ENCODE measurements around the gene CDC7. TPM values are rescaled to one million over a fixed set of nuclear protein-coding genes. Genes with fewer than 3 reads are reported as not detected.
A peak's percentile ranks its signal among the peaks of the same experiment; 100 is the strongest.

Gene CDC7
- total RNA-seq, 2 experiments from 2014 or later = 31.1 to 32.0 TPM

GRCh38 chr1:91559046-91559750, 58.5 kb downstream of the CDC7 start:
- POLR2A ChIA-PET = no interaction called here

DNA sequence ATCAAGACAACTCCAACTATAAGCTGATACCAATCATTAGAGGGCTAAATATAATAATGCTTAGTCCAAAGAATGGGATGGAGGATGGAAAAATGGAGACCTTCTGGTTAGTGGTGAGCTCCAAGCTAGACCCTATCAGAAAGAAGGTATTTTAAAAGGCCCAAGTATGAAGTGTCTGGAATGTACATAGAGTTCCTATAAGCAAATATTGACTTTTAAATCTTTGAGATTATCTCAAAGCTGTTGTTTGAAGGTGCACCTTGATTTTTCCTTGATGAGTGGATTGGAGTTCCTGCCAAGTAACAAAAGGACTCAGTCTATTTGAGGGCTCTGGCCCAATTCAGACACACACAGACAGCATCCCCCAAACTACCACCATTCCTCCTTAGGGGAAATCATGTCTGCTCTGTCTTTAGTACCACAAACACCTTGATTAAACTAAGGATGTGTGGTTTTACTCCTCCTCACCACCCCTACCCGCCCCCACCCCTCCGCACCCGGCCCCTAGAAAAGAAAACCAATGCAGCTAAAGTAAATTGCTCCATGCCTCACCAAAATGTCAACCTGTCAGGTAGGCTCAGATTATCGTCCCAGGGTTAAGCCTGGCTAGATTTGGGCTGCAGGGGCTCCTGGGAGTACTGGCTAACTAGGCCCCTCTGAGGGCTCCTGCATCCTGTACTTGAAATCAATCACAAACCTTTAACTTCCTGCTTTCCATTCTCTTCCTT, 59.4 kb downstream of the CDC7 start:
- intact Hi-C loops (cut with DNase I, micrococcal nuclease) = loop anchor here (5.0 to 10.0 kb wide), 4 partner anchors 38 to 925 kb away; partner anchors contain the start of genes GFI1 (in 1 of the 2) and ZNF644 (in 1 of the 2)
- Mint-ChIP-seq H3K4me3 (no peak overlapping the region), H3K9me3 (ENCODE audit: low read depth) (peaks cover 7% of the 10 kb centered on the region), H3K4me1 (peaks cover 66% of the 10 kb centered on the region), H3K27me3 (no peaks in the 10 kb centered on the region), H3K27ac (peak overlapping the region; percentile 77), H3K36me3 (ENCODE audit: low read depth) (peaks cover 1% of the 10 kb centered on the region)
- ChIA-PET POLR2A (interaction anchor here (0.6 kb wide), 1 partner anchor 9 kb away, joined by 3 read pairs; no protein-coding TSS in a partner anchor), CTCF (interaction anchor here (0.5 to 1.1 kb wide), 4 partner anchors 11 to 1582 kb away, joined by 3 to 6 read pairs (median 4); no protein-coding TSS in a partner anchor)
- DNase-seq (no peak), ATAC-seq (no peak)

More at GRCh38 chr1:91559046-91559750, 58.5 kb downstream of the CDC7 start:
- no peak for DNase-seq
- peaks cover 1% of the 10 kb centered on the region for H3K36me3 Mint-ChIP-seq (ENCODE audit: low read depth)
- peaks cover 70% of the 10 kb centered on the region for H3K4me1 Mint-ChIP-seq
- intact Hi-C loops (cut with DNase I, micrococcal nuclease) = loop anchor here (5.0 to 10.0 kb wide), 4 partner anchors 37 to 926 kb away; partner anchors contain the start of genes GFI1 (in 1 of the 2) and ZNF644 (in 1 of the 2)
- ATAC-seq = no peak
- CTCF ChIA-PET = interaction anchor here (0.5 to 1.1 kb wide), 3 partner anchors 10 to 1581 kb away, joined by 3 to 4 read pairs (median 3); no protein-coding TSS in a partner anchor
- H3K27ac Mint-ChIP-seq = no peak overlapping the region
- H3K27me3 Mint-ChIP-seq = no peaks in the 10 kb centered on the region
- H3K9me3 Mint-ChIP-seq (ENCODE audit: low read depth) = peaks cover 3% of the 10 kb centered on the region
- H3K4me3 Mint-ChIP-seq = no peak overlapping the region

GRCh38 chr1:91564888-91565701, 64.4 kb downstream of the CDC7 start:
- POLR2A ChIA-PET = no interaction called here
- no peaks in the 10 kb centered on the region for H3K27me3 Mint-ChIP-seq
- DNase-seq (no peak), ATAC-seq (no peak)
- peaks cover 1% of the 10 kb centered on the region for H3K36me3 Mint-ChIP-seq (ENCODE audit: low read depth)
- CTCF ChIA-PET = interaction anchor here (0.6 kb wide), 1 partner anchor 168 kb away, joined by 3 read pairs; no protein-coding TSS in a partner anchor
- no peak overlapping the region for H3K4me3 Mint-ChIP-seq
- peaks cover 34% of the 10 kb centered on the region for H3K4me1 Mint-ChIP-seq
- peaks cover 7% of the 10 kb centered on the region for H3K9me3 Mint-ChIP-seq (ENCODE audit: low read depth)
- intact Hi-C loops (cut with DNase I, micrococcal nuclease) = no loop called here
- H3K27ac Mint-ChIP-seq = no peak overlapping the region

DNA sequence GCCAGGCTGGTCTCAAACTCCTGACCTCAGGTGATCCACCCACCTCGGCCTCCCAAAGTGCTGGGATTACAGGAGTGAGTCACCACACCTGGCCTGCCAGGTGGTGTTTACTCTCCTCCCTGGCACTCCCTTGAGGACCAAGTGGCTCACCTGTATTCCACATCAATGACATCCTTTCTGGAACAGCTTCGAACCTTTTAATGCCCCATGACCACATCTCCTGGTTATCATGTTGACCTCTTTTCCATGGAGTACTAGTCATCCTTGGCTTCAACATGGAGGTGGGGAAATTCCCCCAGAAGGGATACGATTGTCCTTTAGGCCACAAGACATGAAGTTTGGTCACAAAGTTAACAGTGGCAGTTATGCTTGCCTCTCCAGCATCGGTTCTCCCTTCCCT, 66.9 kb downstream of the CDC7 start:
- H3K27me3 Mint-ChIP-seq = peaks cover 2% of the 10 kb centered on the region
- no peak for ATAC-seq
- intact Hi-C loops (cut with DNase I, micrococcal nuclease) = no loop called here
- H3K4me1 Mint-ChIP-seq = peaks cover 26% of the 10 kb centered on the region
- no peak for DNase-seq
- POLR2A ChIA-PET = no interaction called here
- H3K36me3 Mint-ChIP-seq (ENCODE audit: low read depth) = peaks cover 1% of the 10 kb centered on the region
- no peak overlapping the region for H3K4me3 Mint-ChIP-seq
- H3K9me3 Mint-ChIP-seq (ENCODE audit: low read depth) = peaks cover 7% of the 10 kb centered on the region
- CTCF ChIA-PET = no interaction called here
- no peak overlapping the region for H3K27ac Mint-ChIP-seq

DNA sequence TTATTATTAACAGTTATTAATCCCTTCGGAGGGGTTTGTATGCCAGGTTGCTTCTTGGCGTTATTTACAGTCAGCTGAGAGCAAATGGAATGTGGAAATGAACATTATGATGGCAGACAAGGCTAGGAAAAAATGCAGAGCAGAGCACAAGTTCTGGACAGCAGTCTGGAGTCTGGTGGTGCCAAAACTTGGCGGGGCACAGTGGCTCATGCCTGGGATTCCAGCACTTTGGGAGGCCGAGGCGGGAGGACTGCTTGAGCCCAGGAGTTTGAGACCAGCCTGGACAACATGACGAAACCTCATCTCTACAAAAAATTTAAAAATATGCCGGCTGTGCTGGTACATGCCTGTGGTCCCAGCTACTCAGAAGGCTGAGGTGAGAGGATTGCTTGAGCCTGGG, 67.6 kb downstream of the CDC7 start:
- Mint-ChIP-seq H3K4me1 (peaks cover 26% of the 10 kb centered on the region), H3K36me3 (ENCODE audit: low read depth) (peaks cover 1% of the 10 kb centered on the region), H3K4me3 (no peak overlapping the region), H3K9me3 (ENCODE audit: low read depth) (peaks cover 7% of the 10 kb centered on the region), H3K27me3 (peaks cover 2% of the 10 kb centered on the region), H3K27ac (no peak overlapping the region)
- POLR2A ChIA-PET = no interaction called here
- ATAC-seq = no peak
- CTCF ChIA-PET = interaction anchor here (0.7 kb wide), 1 partner anchor 56 kb away, joined by 3 read pairs; no protein-coding TSS in a partner anchor
- no peak for DNase-seq
- intact Hi-C loops (cut with DNase I, micrococcal nuclease) = no loop called here

GRCh38 chr1:91569411-91570119, 68.9 kb downstream of the CDC7 start:
- intact Hi-C loops (cut with DNase I, micrococcal nuclease) = no loop called here
- ATAC-seq (peak; percentile 90), DNase-seq (peak; percentile 31)
- Mint-ChIP-seq H3K4me1 (peaks cover 19% of the 10 kb centered on the region), H3K27ac (peak overlapping the region; percentile 49), H3K27me3 (peaks cover 4% of the 10 kb centered on the region), H3K4me3 (no peak overlapping the region), H3K9me3 (ENCODE audit: low read depth) (no peaks in the 10 kb centered on the region), H3K36me3 (ENCODE audit: low read depth) (no peaks in the 10 kb centered on the region)
- POLR2A ChIA-PET = interaction anchor here (0.6 to 0.7 kb wide), 3 partner anchors 9 to 31 kb away, joined by 3 read pairs; no protein-coding TSS in a partner anchor
- CTCF ChIA-PET = interaction anchor here (0.8 to 1.3 kb wide), 2 partner anchors 8 to 935 kb away, joined by 3 to 6 read pairs; no protein-coding TSS in a partner anchor

GRCh38 chr1:91570120-91570448, 69.4 kb downstream of the CDC7 start:
- H3K27ac Mint-ChIP-seq = no peak overlapping the region
- CTCF ChIA-PET = interaction anchor here (0.7 to 1.3 kb wide), 2 partner anchors 8 to 260 kb away, joined by 3 to 6 read pairs; no protein-coding TSS in a partner anchor

DNA sequence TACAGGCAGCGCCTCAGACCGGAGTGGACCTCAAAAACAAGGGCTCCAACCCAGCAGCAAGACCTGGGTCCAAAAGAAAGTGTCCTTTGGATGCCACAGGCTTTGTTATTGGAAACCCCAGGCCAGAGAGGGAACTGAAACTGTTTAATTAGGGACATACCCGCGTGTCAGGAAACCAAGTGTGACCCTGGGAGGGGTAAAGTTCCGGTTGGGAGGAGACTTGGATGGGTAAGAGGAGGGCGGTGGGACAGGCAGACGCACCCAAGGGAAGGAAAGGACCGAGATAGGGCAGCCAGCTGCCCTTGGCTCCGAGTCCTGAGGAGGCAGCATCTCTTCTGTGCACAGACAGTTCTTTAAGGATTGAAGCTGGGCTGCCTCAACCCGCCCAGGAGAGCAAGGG, 71.4 kb downstream of the CDC7 start:
- ChIA-PET POLR2A (no interaction called here), CTCF (no interaction called here)
- intact Hi-C loops (cut with DNase I, micrococcal nuclease) = no loop called here
- DNase-seq (no peak), ATAC-seq (no peak)
- Mint-ChIP-seq H3K27ac (no peak overlapping the region), H3K4me1 (peaks cover 27% of the 10 kb centered on the region), H3K36me3 (ENCODE audit: low read depth) (no peaks in the 10 kb centered on the region), H3K27me3 (peaks cover 4% of the 10 kb centered on the region), H3K9me3 (ENCODE audit: low read depth) (no peaks in the 10 kb centered on the region), H3K4me3 (no peak overlapping the region)

More at GRCh38 chr1:91570120-91570448, 69.4 kb downstream of the CDC7 start:
- intact Hi-C loops (cut with DNase I, micrococcal nuclease) = no loop called here
- ATAC-seq (no peak), DNase-seq (no peak)
- POLR2A ChIA-PET = no interaction called here
- Mint-ChIP-seq H3K36me3 (ENCODE audit: low read depth) (no peaks in the 10 kb centered on the region), H3K27me3 (peaks cover 4% of the 10 kb centered on the region), H3K4me1 (peaks cover 18% of the 10 kb centered on the region), H3K9me3 (ENCODE audit: low read depth) (no peaks in the 10 kb centered on the region), H3K4me3 (no peak overlapping the region)

Measured in activated CD4-positive, alpha-beta T cell treated with anti-CD3 and anti-CD28 coated beads for 36 hours (primary cell).